Keratinocyte (primary cell): ENCODE measurements around the gene MNAT1. TPM values are rescaled to one million over a fixed set of nuclear protein-coding genes. Genes with fewer than 3 reads are reported as not detected.
A peak's percentile ranks its signal among the peaks of the same experiment; 100 is the strongest.

Experiments used
- DNase-seq: peaks from one replicate; pipeline ENCODE4 v3.0.0-alpha.2; 2011; ENCODE audit warnings: low read depth, missing footprints, low spot score
- FAIRE-seq: peaks from 2 replicates; lab custom pipeline; 2011; peaks lifted over from hg19 to GRCh38; lab: Jason Lieb, UNC
- H2AFZ ChIP-seq: 2 replicates; pipeline ENCODE4 v1.6.0; 2012; ENCODE audit warnings: low read length, control low read depth, inconsistent platforms; ENCODE audit not compliant: control insufficient read depth
- H3K27ac ChIP-seq: 2 replicates; pipeline ENCODE4 v1.5.1; 2011; ENCODE audit warnings: low read length; ENCODE audit not compliant: control insufficient read depth, insufficient read depth
- H3K27me3 ChIP-seq: 3 replicates; pipeline ENCODE4 v1.6.0; 2011; ENCODE audit warnings: low read length; ENCODE audit not compliant: control insufficient read depth, insufficient read depth; ENCODE audit errors: extremely low read depth
- H3K36me3 ChIP-seq, 2 experiments: 2 replicates in 1 of 2; 3 replicates in 1 of 2; pipeline ENCODE4 v1.5.1; 2011; ENCODE audit warnings: low read length in 2 of 2, mild to moderate bottlenecking in 1 of 2; ENCODE audit not compliant: control insufficient read depth in 2 of 2, insufficient read depth in 2 of 2; ENCODE audit errors: extremely low read depth in 1 of 2
- H3K4me1 ChIP-seq: 3 replicates; pipeline ENCODE4 v1.5.1; 2011; ENCODE audit warnings: low read length; ENCODE audit not compliant: control insufficient read depth, insufficient read depth; ENCODE audit errors: extremely low read depth
- H3K4me2 ChIP-seq: 3 replicates; pipeline ENCODE4 v1.6.0; 2011; ENCODE audit warnings: low read depth, low read length; ENCODE audit not compliant: control insufficient read depth, insufficient read depth; ENCODE audit errors: extremely low read depth
- H3K4me3 ChIP-seq, 3 experiments: fragments of 200-600 bp in 1 of 3; sonication (generic) in 1 of 3; 2 replicates in 2 of 3; 3 replicates in 1 of 3; pipeline ENCODE4 v1.5.1; 2011 to 2016; ENCODE audit warnings: low read length in 3 of 3, mild to moderate bottlenecking in 3 of 3, control low read depth in 2 of 3, inconsistent platforms in 1 of 3, low read depth in 1 of 3, mixed read lengths in 1 of 3, mixed run types in 1 of 3, moderate library complexity in 1 of 3; ENCODE audit not compliant: control insufficient read depth in 2 of 3, insufficient read depth in 2 of 3; ENCODE audit errors: extremely low read depth in 1 of 3
- H3K79me2 ChIP-seq: 2 replicates; pipeline ENCODE4 v1.6.0; 2012; ENCODE audit warnings: low read length; ENCODE audit not compliant: control insufficient read depth, insufficient read depth
- H3K9ac ChIP-seq: 3 replicates; pipeline ENCODE4 v1.6.0; 2011; ENCODE audit warnings: low read length; ENCODE audit not compliant: control insufficient read depth, insufficient read depth; ENCODE audit errors: extremely low read depth
- H3K9me1 ChIP-seq: 3 replicates; pipeline ENCODE4 v1.6.0; 2011; ENCODE audit warnings: low read length; ENCODE audit not compliant: control insufficient read depth, insufficient read depth; ENCODE audit errors: extremely low read depth
- H3K9me3 ChIP-seq: 2 replicates; pipeline ENCODE4 v1.5.1; 2012; ENCODE audit warnings: low read depth, low read length; ENCODE audit not compliant: control insufficient read depth
- H4K20me1 ChIP-seq: 3 replicates; pipeline ENCODE4 v1.6.0; 2011; ENCODE audit warnings: low read length; ENCODE audit not compliant: control insufficient read depth, insufficient read depth; ENCODE audit errors: extremely low read depth
- EZH2 ChIP-seq: IDR thresholded peaks from one replicate; pipeline ENCODE4 v1.6.1; 2012; ENCODE audit warnings: inconsistent platforms, mild to moderate bottlenecking, low read length, moderate library complexity
- dilution Hi-C: fragments of 300-500 bp; cut with MboI; formaldehyde crosslinking; loops from one replicate; pipeline ENCODE4 v1.7.0; 2020; ENCODE audit warnings: low sequenced_read_pairs; ENCODE audit not compliant: extremely low pct_ligation_motif_present
- polyA plus RNA-seq, 5 experiments: library from polyadenylated mRNA; depleted of rRNA in 3 of 5; stranded (reverse) in 3 of 5; stranded (forward) in 1 of 5; unstranded in 1 of 5; fragments of >200 nt; gene quantifications; 1 replicate in 1 of 5; 2 replicates in 3 of 5; 3 replicates in 1 of 5; pipeline versions ENCODE4 v1.2.1 to v1.2.3, GENCODE V29; 2011 to 2012; ENCODE audit warnings: missing spikeins in 2 of 5, low read depth in 1 of 5, low replicate concordance in 1 of 5
- TF ChIP-seq, protein P1 (sequence below), 3 experiments: IDR thresholded peaks in 1 of 3; conservative IDR thresholded peaks in 1 of 3; optimal IDR thresholded peaks in 1 of 3; 2 replicates in 2 of 3; 3 replicates in 1 of 3; pipeline versions ENCODE3 to v1.5.1; 2011; ENCODE audit warnings: low read length in 3 of 3, mild to moderate bottlenecking in 3 of 3, moderate library complexity in 2 of 3, control low read depth in 1 of 3, inconsistent platforms in 1 of 3; ENCODE audit not compliant: insufficient read depth in 2 of 3; ENCODE audit errors: extremely low read depth in 1 of 3

Gene MNAT1
- polyA plus RNA-seq, 1 donor (not counting 4 experiments of a cell fraction or from before 2014, with no cell fraction given) = 79.5 TPM

DNA sequence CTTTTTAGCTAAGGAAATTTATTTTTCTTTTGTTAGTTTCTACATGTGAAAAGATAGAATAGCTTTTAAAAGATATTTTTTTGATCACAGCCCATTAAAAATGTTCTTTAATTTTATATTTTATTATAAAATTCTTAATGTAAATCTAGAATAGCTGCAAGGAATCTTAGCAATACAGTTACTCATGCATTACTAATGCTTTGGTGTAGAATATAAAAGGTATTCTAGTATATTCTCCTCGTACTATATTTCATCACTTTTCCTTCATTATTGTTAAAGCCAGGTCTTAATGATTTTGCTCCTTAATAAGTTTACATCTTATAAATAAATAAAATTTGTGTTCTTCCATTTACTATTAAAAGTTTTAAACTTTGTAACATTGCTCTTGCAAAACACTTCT is 82.6 kb downstream of the MNAT1 start:
- Histone ChIP-seq H3K36me3 (peaks cover 3 to 9% of the 10 kb centered on the region in 2 experiments), H3K9ac (no peak overlapping the region), H3K4me3 (no peak overlapping the region), H3K9me3 (no peaks in the 10 kb centered on the region), H3K27me3 (no peaks in the 10 kb centered on the region), H2AFZ (no peak overlapping the region), H3K9me1 (no peaks in the 10 kb centered on the region), H3K27ac (peak overlapping the region; percentile 31), H3K79me2 (no peaks in the 10 kb centered on the region), H3K4me2 (no peak overlapping the region), H4K20me1 (no peaks in the 10 kb centered on the region), H3K4me1 (peaks cover 6% of the 10 kb centered on the region)
- DNase-seq = no peak
- FAIRE-seq = no peak
- dilution Hi-C loops = no loop called here
- TF ChIP-seq, protein P1, sequence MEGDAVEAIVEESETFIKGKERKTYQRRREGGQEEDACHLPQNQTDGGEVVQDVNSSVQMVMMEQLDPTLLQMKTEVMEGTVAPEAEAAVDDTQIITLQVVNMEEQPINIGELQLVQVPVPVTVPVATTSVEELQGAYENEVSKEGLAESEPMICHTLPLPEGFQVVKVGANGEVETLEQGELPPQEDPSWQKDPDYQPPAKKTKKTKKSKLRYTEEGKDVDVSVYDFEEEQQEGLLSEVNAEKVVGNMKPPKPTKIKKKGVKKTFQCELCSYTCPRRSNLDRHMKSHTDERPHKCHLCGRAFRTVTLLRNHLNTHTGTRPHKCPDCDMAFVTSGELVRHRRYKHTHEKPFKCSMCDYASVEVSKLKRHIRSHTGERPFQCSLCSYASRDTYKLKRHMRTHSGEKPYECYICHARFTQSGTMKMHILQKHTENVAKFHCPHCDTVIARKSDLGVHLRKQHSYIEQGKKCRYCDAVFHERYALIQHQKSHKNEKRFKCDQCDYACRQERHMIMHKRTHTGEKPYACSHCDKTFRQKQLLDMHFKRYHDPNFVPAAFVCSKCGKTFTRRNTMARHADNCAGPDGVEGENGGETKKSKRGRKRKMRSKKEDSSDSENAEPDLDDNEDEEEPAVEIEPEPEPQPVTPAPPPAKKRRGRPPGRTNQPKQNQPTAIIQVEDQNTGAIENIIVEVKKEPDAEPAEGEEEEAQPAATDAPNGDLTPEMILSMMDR (optimal IDR thresholded peaks at IDR 0.05 in 1 of 3, IDR thresholded peaks at IDR 0.05 in 1 of 3, conservative IDR thresholded peaks at IDR 0.05 in 1 of 3; ENCODE audit: extremely low read depth in 1 of 3, insufficient read depth in 2 of 3, low read length in 3 of 3) = no peak
- TF ChIP-seq EZH2 = no peak

DNA sequence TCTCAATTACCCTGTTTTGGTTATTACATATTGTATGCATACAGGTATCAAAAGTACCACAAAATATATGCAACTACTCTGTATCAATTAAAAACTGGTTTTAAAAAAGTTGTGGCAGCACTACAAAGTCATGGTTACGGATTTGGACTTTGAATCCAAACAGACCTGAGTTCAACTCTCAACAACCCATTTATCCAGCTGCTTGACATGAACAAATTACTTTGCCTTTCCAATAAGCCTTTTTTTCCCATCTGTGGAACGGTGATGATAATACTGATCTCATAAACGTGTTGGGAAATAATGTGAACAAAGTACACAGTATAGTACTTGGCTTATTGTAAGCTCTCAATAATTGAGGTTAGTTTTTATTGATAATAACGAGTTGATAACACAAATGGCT is 85.0 kb downstream of the MNAT1 start:
- Histone ChIP-seq H3K9me3 (no peaks in the 10 kb centered on the region), H3K27ac (no peak overlapping the region), H3K27me3 (no peaks in the 10 kb centered on the region), H3K4me2 (no peak overlapping the region), H4K20me1 (no peaks in the 10 kb centered on the region), H3K4me3 (no peak overlapping the region), H3K4me1 (peaks cover 6% of the 10 kb centered on the region), H3K9ac (no peak overlapping the region), H3K79me2 (no peaks in the 10 kb centered on the region), H2AFZ (no peak overlapping the region), H3K36me3 (peaks cover 0 to 1% of the 10 kb centered on the region in 2 experiments), H3K9me1 (no peaks in the 10 kb centered on the region)
- no peak for DNase-seq
- FAIRE-seq = no peak
- TF ChIP-seq, protein P1 (optimal IDR thresholded peaks at IDR 0.05 in 1 of 3, IDR thresholded peaks at IDR 0.05 in 1 of 3, conservative IDR thresholded peaks at IDR 0.05 in 1 of 3; ENCODE audit: extremely low read depth in 1 of 3, insufficient read depth in 2 of 3, low read length in 3 of 3) = no peak
- TF ChIP-seq EZH2 = no peak
- dilution Hi-C loops = no loop called here
